HCT116 (cell line): Measurements from ENCODE around the gene INF2. TPM values are rescaled to one million over a fixed set of nuclear protein-coding genes. Genes with fewer than 3 reads are reported as not detected.

Experiments
- ATAC-seq: fragments of 200-7000 bp; cut with Tn5 transposase; 2 replicates; pipeline ENCODE4 v1.9.1; 2020; ENCODE audit warnings: mild to moderate bottlenecking, moderate library complexity
- BruUV-seq: library from RNA; stranded (reverse); fragments of 400-500 nt; replicated peaks from 2 replicates; lab custom pipeline; 2021; lab: Mats Ljungman, UMichigan
- CTCF ChIA-PET: fragments of 300-600 bp; sonication (Branson Sonifier 250); formaldehyde crosslinking; loops from one replicate; lab custom pipeline; 2021; ENCODE audit warnings: antibody characterized with exemption; lab: Charles Lee
- POLR2A ChIA-PET: fragments of 300-600, 350-600 bp; sonication (Branson Sonifier 250); formaldehyde crosslinking; loops from one replicate; lab custom pipeline; 2021; ENCODE audit warnings: antibody characterized with exemption; lab: Charles Lee
- RAD21 ChIA-PET, 2 experiments: fragments of 300-600 bp; sonication (Branson Sonifier 250); formaldehyde crosslinking; loops; one replicate each; lab custom pipeline; 2023; ENCODE audit warnings: low total read pairs in 2 of 2; ENCODE audit not compliant: uncharacterized antibody in 2 of 2, unreplicated experiment in 2 of 2, low non-redundant PET in 1 of 2; lab: Charles Lee
- DNase-seq: peaks from one replicate; pipeline ENCODE4 v3.0.0-alpha.2; 2010; ENCODE audit warnings: low read depth, low spot score
- H2AFZ ChIP-seq: fragments of 200-600 bp; shearing (Covaris generic), sonication (generic); 2 replicates; pipeline ENCODE4 v1.6.1; 2017; ENCODE audit warnings: low read depth, mixed run types, mixed read lengths, antibody characterized with exemption, low read length; ENCODE audit not compliant: poor library complexity, severe bottlenecking
- H3K27ac ChIP-seq: 2 replicates; pipeline ENCODE4 v1.5.1; 2012; ENCODE audit warnings: low read depth, low read length
- H3K27me3 ChIP-seq: fragments of 200-600 bp; sonication (generic); 2 replicates; pipeline ENCODE4 v1.6.1; 2016; ENCODE audit warnings: mixed run types, low read length, mixed read lengths; ENCODE audit not compliant: insufficient read depth
- H3K36me3 ChIP-seq, 2 experiments: fragments of 200-500 bp in 1 of 2; fragments of 200-600 bp in 1 of 2; sonication (Bioruptor generic) in 1 of 2; sonication (generic) in 1 of 2; 2 replicates each; pipeline versions ENCODE4 v1.5.1 to v1.6.1; 2014 to 2016; ENCODE audit warnings: low read length in 2 of 2, inconsistent platforms in 1 of 2, mixed read lengths in 1 of 2, mixed run types in 1 of 2; ENCODE audit not compliant: insufficient read depth in 2 of 2, control insufficient read depth in 1 of 2
- H3K4me1 ChIP-seq, 2 experiments: fragments of 200-600 bp in 1 of 2; sonication (generic) in 1 of 2; 2 replicates each; pipeline versions ENCODE4 v1.5.1 to v1.6.1; 2012 to 2017; ENCODE audit warnings: low read length in 2 of 2, inconsistent platforms in 1 of 2, mild to moderate bottlenecking in 1 of 2, mixed read lengths in 1 of 2, mixed run types in 1 of 2, moderate library complexity in 1 of 2; ENCODE audit not compliant: insufficient read depth in 2 of 2, control insufficient read depth in 1 of 2
- H3K4me2 ChIP-seq: fragments of 200-600 bp; sonication (generic); 2 replicates; pipeline ENCODE4 v1.6.1; 2017; ENCODE audit warnings: mixed run types, low read length, mixed read lengths
- H3K4me3 ChIP-seq, 2 experiments: fragments of 200-600 bp in 1 of 2; sonication (generic) in 1 of 2; replicated peaks in 1 of 2; 2 replicates each; pipeline ENCODE4 v1.5.1; 2011 to 2016; ENCODE audit warnings: low read length in 2 of 2, control low read depth in 1 of 2, low read depth in 1 of 2, mild to moderate bottlenecking in 1 of 2, mixed read lengths in 1 of 2, mixed run types in 1 of 2
- H3K79me2 ChIP-seq: fragments of 200-600 bp; sonication (generic); 2 replicates; pipeline ENCODE4 v1.6.1; 2017; ENCODE audit warnings: mild to moderate bottlenecking, mixed run types, low read length, moderate library complexity, mixed read lengths; ENCODE audit not compliant: insufficient read depth
- H3K9ac ChIP-seq: fragments of 200-600 bp; sonication (generic); 2 replicates; pipeline ENCODE4 v1.6.1; 2016; ENCODE audit warnings: low read length, mixed read lengths
- H3K9me2 ChIP-seq: fragments of 200-600 bp; sonication (generic), shearing (Covaris generic); 2 replicates; pipeline ENCODE4 v1.6.1; 2017; ENCODE audit warnings: mixed run types, mild to moderate bottlenecking, moderate library complexity; ENCODE audit not compliant: insufficient read depth
- H3K9me3 ChIP-seq, 2 experiments: fragments of 200-500 bp in 1 of 2; fragments of 200-600 bp in 1 of 2; sonication (Bioruptor generic) in 1 of 2; sonication (generic) in 1 of 2; 2 replicates each; pipeline ENCODE4 v1.6.1; 2014 to 2017; ENCODE audit warnings: low read length in 2 of 2, mixed read lengths in 2 of 2, inconsistent platforms in 1 of 2, low read depth in 1 of 2, mild to moderate bottlenecking in 1 of 2, mixed run types in 1 of 2, moderate library complexity in 1 of 2; ENCODE audit not compliant: control insufficient read depth in 1 of 2, insufficient read depth in 1 of 2
- H4K20me1 ChIP-seq: fragments of 200-600 bp; sonication (generic), shearing (Covaris generic); 2 replicates; pipeline ENCODE4 v1.6.1; 2017; ENCODE audit warnings: mixed run types, mild to moderate bottlenecking, moderate library complexity; ENCODE audit not compliant: insufficient read depth
- CTCF ChIP-seq, 3 experiments: fragments of 200-600 bp in 1 of 3; sonication (generic) in 1 of 3; IDR thresholded peaks in 2 of 3; conservative IDR thresholded peaks in 1 of 3; 2 replicates each; pipeline ENCODE4 v1.5.1; 2012 to 2017; ENCODE audit warnings: low read depth in 2 of 3, low read length in 2 of 3, antibody characterized with exemption in 1 of 3, borderline replicate concordance in 1 of 3, control low read depth in 1 of 3, mild to moderate bottlenecking in 1 of 3, mixed read lengths in 1 of 3, mixed run types in 1 of 3, moderate library complexity in 1 of 3; ENCODE audit not compliant: insufficient read depth in 1 of 3
- POLR2A ChIP-seq: IDR thresholded peaks from 2 replicates; pipeline ENCODE4 v1.7.0; 2011; ENCODE audit warnings: borderline replicate concordance; ENCODE audit not compliant: insufficient read depth, insufficient read length; ENCODE audit errors: extremely low read depth
- POLR2AphosphoS5 ChIP-seq: IDR thresholded peaks from 2 replicates; pipeline ENCODE4 v1.6.1; 2011; ENCODE audit warnings: mild to moderate bottlenecking, low read depth, low read length, moderate library complexity
- YY1 ChIP-seq: IDR thresholded peaks from 2 replicates; pipeline ENCODE4 v1.6.1; 2011; ENCODE audit warnings: low read length, low read depth, moderate library complexity, mild to moderate bottlenecking; ENCODE audit not compliant: insufficient replicate concordance; ENCODE audit errors: extremely low read depth
- ZFX ChIP-seq: fragments of 450-650 bp; IDR thresholded peaks from 2 replicates; pipeline ENCODE4 v1.6.1; 2017
- intact Hi-C: fragments of 100-400 bp; cut with micrococcal nuclease; formaldehyde crosslinking; loops from 2 replicates; pipeline ENCODE4 v1.10.0; 2022
- total RNA-seq: library from RNA; stranded (reverse); gene quantifications from one replicate; pipeline ENCODE4 v1.2.1, GENCODE V29; 2021; ENCODE audit not compliant: unreplicated experiment

The INF2 gene
- total RNA-seq, 1 experiment from 2014 or later, result 95.8 TPM

DNA sequence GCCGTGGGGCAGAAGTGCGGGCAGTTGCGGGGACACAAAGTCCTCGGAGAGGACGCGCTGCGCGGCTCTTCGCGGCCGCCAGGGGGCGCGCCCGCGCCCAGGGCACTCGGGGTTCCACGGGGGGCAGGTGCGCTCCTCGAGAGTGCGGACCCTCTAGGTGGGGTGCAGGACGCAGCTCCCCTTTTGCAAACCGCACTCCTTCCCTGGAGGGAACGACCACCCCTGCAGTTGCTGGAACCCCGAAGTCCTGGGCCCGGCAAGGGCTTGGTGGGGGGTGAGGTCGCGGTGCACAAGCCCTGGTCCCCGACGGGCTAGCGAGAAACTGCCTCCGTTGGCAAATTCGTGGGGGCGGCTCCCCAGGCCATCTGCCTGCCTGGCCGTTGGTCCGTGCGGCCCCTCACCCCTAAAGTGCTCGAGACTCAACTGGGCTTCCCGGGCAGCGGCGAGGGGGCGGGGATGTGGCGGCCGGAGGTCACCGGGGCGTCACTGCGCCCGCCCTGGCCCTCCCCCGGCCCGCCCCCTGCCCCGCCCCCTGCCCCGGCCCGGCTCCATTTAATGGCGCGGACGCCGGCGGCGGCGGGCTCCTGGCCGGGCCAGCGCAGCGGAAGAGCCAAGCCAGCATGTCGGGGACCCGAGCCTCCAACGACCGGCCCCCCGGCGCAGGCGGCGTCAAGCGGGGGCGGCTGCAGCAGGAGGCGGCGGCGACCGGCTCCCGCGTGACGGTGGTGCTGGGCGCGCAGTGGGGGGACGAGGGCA, 34.4 kb downstream of the INF2 start, which contains the start of gene ADSS1:
Gene ADSS1, plus strand, starts transcription at position 579 of the 756 bp plus-strand sequence. Its CDS starts 42 bp downstream, at position 621.
- DNase-seq, result no peak
- Histone ChIP-seq H3K9ac (peak within 1 kb of the TSS; percentile 71), H2AFZ (no peak within 1 kb of the TSS), H3K9me2 (no peaks in the 10 kb centered on the region), H4K20me1 (no peaks in the 10 kb centered on the region), H3K27me3 (no peaks in the 10 kb centered on the region), H3K9me3 (no peaks in the 10 kb centered on the region), H3K36me3 (peaks cover 0 to 6% of the 10 kb centered on the region in 2 experiments; a peak in 1 of 4 replicates), H3K79me2 (no peaks in the 10 kb centered on the region), H3K27ac (peak within 1 kb of the TSS; percentile 69; the same call in 1 of the 2 replicates), H3K4me2 (peak within 1 kb of the TSS; percentile 98), H3K4me3 (peak within 1 kb of the TSS; percentile 54 to 76), H3K4me1 (peaks cover 13 to 24% of the 10 kb centered on the region in 2 experiments)
- POLR2A ChIA-PET, result no interaction called here
- BruUV-seq, result no TSS peak
- intact Hi-C loops, result no loop called here
- ATAC-seq, result peak; percentile 71
- TF ChIP-seq POLR2AphosphoS5, result peak; percentile 80
- TF ChIP-seq YY1, result peak; percentile 75
- TF ChIP-seq ZFX, result no peak
- peak in 2 of 3 experiments; percentile 94 to 96; a peak in 4 of 6 replicates for TF ChIP-seq CTCF (IDR thresholded peaks at IDR 0.05 in 2 of 3, conservative IDR thresholded peaks at IDR 0.05 in 1 of 3; ENCODE audit: borderline replicate concordance in 1 of 3, insufficient read depth in 1 of 3, low read depth in 2 of 3, low read length in 2 of 3)
- peak; percentile 90 for TF ChIP-seq POLR2A
- RAD21 ChIA-PET, result no interaction called here
- CTCF ChIA-PET, result interaction anchor here (1.4 to 1.5 kb wide), 2 partner anchors 29 to 43 kb away, joined by 4 read pairs; partner anchors contain the start of gene SIVA1
